ENCODE results near the gene IL20RA.
"Not testable (repeated sequence)": the region's sequence is repeated elsewhere in the genome, so short reads cannot be mapped to it uniquely, and the experiment has no call there.

Gene IL20RA

GRCh38 chr6:137080711-137081110, 35.9 kb upstream of the IL20RA start:
- H3K27me3 ChIP-seq (ENCODE audit: control insufficient read depth in 1 of 2, insufficient read depth in 2 of 2, low read length in 2 of 2): no peaks in the 10 kb centered on the region
- no peaks in the 10 kb centered on the region for H3K9me3 ChIP-seq (ENCODE audit: control insufficient read depth in 1 of 2, low read length in 2 of 2)
- H3K9ac ChIP-seq (ENCODE audit: low read depth in 1 of 2, low read length in 2 of 2): no peak overlapping the region
- H3K4me1 ChIP-seq (ENCODE audit: control insufficient read depth in 1 of 2, insufficient read depth in 2 of 2, low read length in 2 of 2): peaks cover 0 to 21% of the 10 kb centered on the region in 2 donors
- no peak overlapping the region for H3K4me3 ChIP-seq (ENCODE audit: low read depth in 1 of 2, low read length in 2 of 2)
- H3K27ac ChIP-seq (ENCODE audit: low read depth, low read length): no peak overlapping the region
- H3K36me3 ChIP-seq (ENCODE audit: control insufficient read depth in 1 of 2, insufficient read depth in 2 of 2, low read length in 2 of 2): no peaks in the 10 kb centered on the region

DNA sequence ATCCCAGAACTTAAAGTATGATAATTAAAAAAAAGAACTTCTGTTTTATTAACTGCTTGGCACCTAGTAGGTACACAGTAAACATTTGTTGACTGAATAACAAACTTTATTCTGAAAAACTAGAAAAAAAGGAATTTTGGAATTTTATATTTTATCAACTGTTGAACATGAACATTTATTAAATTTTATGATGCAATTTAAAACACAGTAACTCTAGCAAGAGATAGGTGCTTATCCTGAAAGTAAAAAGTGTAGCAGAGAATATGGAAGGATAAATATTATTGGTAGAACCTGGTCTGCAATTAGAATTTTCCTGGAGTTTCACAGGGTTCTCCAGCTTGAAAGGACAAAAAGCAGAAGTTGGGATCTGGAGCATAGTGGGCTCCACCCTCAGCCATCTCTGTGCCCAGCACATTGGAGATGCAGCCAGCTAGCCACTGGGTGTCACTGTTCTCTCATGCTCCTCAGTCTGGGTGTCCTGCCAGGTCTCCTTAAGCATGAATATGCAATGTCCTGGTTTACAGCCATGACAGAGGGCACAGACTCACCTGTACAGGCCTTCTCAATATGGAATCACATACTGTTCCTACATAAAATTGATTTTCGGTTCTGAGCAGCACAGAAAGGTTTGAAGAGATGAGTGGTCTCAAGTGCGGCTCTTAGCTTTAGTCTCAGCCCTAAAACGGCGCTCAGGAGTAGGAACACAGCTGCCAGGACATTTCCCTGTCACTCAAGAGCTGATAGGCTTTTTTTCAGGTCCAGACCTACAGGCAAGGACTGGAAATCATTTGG, 31.7 kb upstream of the IL20RA start:
- Histone ChIP-seq H3K9me3 (ENCODE audit: control insufficient read depth in 1 of 2, low read length in 2 of 2) (no peaks in the 10 kb centered on the region), H3K4me3 (ENCODE audit: low read depth in 1 of 2, low read length in 2 of 2) (no peak overlapping the region), H3K4me1 (ENCODE audit: control insufficient read depth in 1 of 2, insufficient read depth in 2 of 2, low read length in 2 of 2) (peaks cover 0 to 8% of the 10 kb centered on the region in 2 donors), H3K27ac (ENCODE audit: low read depth, low read length) (no peak overlapping the region), H3K27me3 (ENCODE audit: control insufficient read depth in 1 of 2, insufficient read depth in 2 of 2, low read length in 2 of 2) (no peaks in the 10 kb centered on the region), H3K36me3 (ENCODE audit: control insufficient read depth in 1 of 2, insufficient read depth in 2 of 2, low read length in 2 of 2) (no peaks in the 10 kb centered on the region), H3K9ac (ENCODE audit: low read depth in 1 of 2, low read length in 2 of 2) (no peak overlapping the region)

- not testable (repeated sequence) for H3K9ac ChIP-seq (ENCODE audit: low read depth in 1 of 2, low read length in 2 of 2); H3K9me3 ChIP-seq (ENCODE audit: control insufficient read depth in 1 of 2, low read length in 2 of 2); H3K4me1 ChIP-seq (ENCODE audit: control insufficient read depth in 1 of 2, insufficient read depth in 2 of 2, low read length in 2 of 2); H3K4me3 ChIP-seq (ENCODE audit: low read depth in 1 of 2, low read length in 2 of 2); H3K36me3 ChIP-seq (ENCODE audit: control insufficient read depth in 1 of 2, insufficient read depth in 2 of 2, low read length in 2 of 2); H3K27me3 ChIP-seq (ENCODE audit: control insufficient read depth in 1 of 2, insufficient read depth in 2 of 2, low read length in 2 of 2); H3K27ac ChIP-seq (ENCODE audit: low read depth, low read length)
Observed at GRCh38 chr6:137075790-137076189, 31.0 kb upstream of the IL20RA start.

GRCh38 chr6:137070303-137070702, 25.5 kb upstream of the IL20RA start:
- no peak overlapping the region for H3K4me3 ChIP-seq (ENCODE audit: low read depth in 1 of 2, low read length in 2 of 2)
- no peak overlapping the region for H3K27ac ChIP-seq (ENCODE audit: low read depth, low read length)
- no peaks in the 10 kb centered on the region for H3K36me3 ChIP-seq (ENCODE audit: control insufficient read depth in 1 of 2, insufficient read depth in 2 of 2, low read length in 2 of 2)
- H3K9me3 ChIP-seq (ENCODE audit: control insufficient read depth in 1 of 2, low read length in 2 of 2): no peaks in the 10 kb centered on the region
- no peak overlapping the region for H3K9ac ChIP-seq (ENCODE audit: low read depth in 1 of 2, low read length in 2 of 2)
- peaks cover 0 to 4% of the 10 kb centered on the region in 2 donors for H3K27me3 ChIP-seq (ENCODE audit: control insufficient read depth in 1 of 2, insufficient read depth in 2 of 2, low read length in 2 of 2)
- no peaks in the 10 kb centered on the region for H3K4me1 ChIP-seq (ENCODE audit: control insufficient read depth in 1 of 2, insufficient read depth in 2 of 2, low read length in 2 of 2)

DNA sequence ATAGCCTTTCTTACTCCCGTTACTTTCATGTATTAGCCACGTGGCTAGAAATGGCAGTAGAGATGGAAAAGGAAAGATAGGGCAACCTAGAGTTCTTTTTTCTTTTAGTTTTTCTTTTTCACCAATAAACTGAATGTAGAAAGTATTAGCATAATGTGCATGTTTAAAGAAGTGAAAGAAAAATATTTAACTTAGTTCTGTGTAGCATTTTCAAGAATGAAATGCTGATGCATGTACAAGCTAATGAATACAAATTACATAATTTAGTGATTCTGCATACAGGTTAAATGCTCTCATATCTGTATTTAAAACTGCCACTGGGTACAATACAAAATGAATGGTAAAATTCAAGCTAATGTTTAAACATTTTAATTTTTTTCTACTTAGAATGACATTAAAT, 22.6 kb upstream of the IL20RA start:
- no peaks in the 10 kb centered on the region for H3K9me3 ChIP-seq (ENCODE audit: control insufficient read depth in 1 of 2, low read length in 2 of 2)
- H3K4me1 ChIP-seq (ENCODE audit: control insufficient read depth in 1 of 2, insufficient read depth in 2 of 2, low read length in 2 of 2): no peaks in the 10 kb centered on the region
- H3K4me3 ChIP-seq (ENCODE audit: low read depth in 1 of 2, low read length in 2 of 2): no peak overlapping the region
- H3K27me3 ChIP-seq (ENCODE audit: control insufficient read depth in 1 of 2, insufficient read depth in 2 of 2, low read length in 2 of 2): peaks cover 0 to 4% of the 10 kb centered on the region in 2 donors
- no peaks in the 10 kb centered on the region for H3K36me3 ChIP-seq (ENCODE audit: control insufficient read depth in 1 of 2, insufficient read depth in 2 of 2, low read length in 2 of 2)
- no peak overlapping the region for H3K9ac ChIP-seq (ENCODE audit: low read depth in 1 of 2, low read length in 2 of 2)
- no peak overlapping the region for H3K27ac ChIP-seq (ENCODE audit: low read depth, low read length)

DNA sequence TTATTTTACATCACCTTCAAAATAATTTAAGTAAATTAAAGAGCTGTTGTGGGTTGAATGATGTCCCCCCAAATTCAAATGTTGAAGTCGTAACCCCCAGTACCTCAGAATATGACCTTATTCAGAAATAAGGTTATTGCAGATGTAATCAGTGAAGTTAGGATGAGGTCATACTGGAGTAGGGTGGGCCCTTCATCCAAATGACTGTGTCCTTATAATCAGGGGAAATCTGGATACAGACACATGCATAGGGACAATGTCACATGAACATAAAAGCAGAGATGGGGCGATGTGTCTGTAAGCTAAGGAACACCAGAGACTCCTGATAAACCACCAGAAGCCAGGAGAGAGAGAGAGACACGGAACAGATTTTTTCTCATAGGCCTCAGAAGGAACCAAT, 13.3 kb upstream of the IL20RA start:
- H3K36me3 ChIP-seq (ENCODE audit: control insufficient read depth in 1 of 2, insufficient read depth in 2 of 2, low read length in 2 of 2): no peaks in the 10 kb centered on the region
- H3K9me3 ChIP-seq (ENCODE audit: control insufficient read depth in 1 of 2, low read length in 2 of 2): no peaks in the 10 kb centered on the region
- H3K4me3 ChIP-seq (ENCODE audit: low read depth in 1 of 2, low read length in 2 of 2): no peak overlapping the region
- no peaks in the 10 kb centered on the region for H3K4me1 ChIP-seq (ENCODE audit: control insufficient read depth in 1 of 2, insufficient read depth in 2 of 2, low read length in 2 of 2)
- no peak overlapping the region for H3K9ac ChIP-seq (ENCODE audit: low read depth in 1 of 2, low read length in 2 of 2)
- no peak overlapping the region for H3K27ac ChIP-seq (ENCODE audit: low read depth, low read length)
- no peaks in the 10 kb centered on the region for H3K27me3 ChIP-seq (ENCODE audit: control insufficient read depth in 1 of 2, insufficient read depth in 2 of 2, low read length in 2 of 2)

DNA sequence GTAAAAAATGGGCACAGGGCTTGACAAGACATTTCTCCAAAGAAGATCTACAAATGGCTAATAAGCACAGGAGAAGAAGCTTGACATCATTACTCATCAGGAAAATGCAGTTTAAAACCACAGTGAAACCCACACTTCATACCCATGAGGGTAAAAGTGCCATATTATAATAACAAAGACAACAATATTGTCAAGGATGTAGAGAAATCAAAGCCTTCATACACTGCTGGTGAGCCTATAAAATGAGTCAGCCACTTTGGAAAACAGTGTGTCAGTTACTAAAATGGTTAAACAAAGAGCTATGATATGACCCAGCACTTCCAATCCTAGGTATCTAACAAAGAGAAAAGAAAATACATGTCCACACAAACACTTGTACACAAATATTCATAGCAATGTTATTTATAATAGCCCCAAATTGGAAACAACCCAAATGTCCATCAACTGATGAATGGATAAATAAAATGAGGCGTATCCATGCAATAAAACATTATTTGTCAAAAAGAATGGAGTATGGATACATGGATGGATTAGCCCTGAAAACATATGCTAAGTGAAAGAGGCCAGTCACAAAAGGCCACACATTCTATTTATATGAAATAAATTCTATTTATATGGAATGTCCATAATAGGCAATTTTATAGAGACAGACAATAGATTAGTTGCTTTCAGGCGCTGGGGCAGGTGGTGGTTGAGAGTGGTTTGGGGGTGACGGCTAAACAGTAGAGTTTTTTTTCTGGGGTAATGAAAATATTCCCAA, 11.5 kb upstream of the IL20RA start:
- no peaks in the 10 kb centered on the region for H3K27me3 ChIP-seq (ENCODE audit: control insufficient read depth in 1 of 2, insufficient read depth in 2 of 2, low read length in 2 of 2)
- H3K4me3 ChIP-seq (ENCODE audit: low read depth in 1 of 2, low read length in 2 of 2): no peak overlapping the region
- H3K4me1 ChIP-seq (ENCODE audit: control insufficient read depth in 1 of 2, insufficient read depth in 2 of 2, low read length in 2 of 2): peaks cover 0 to 6% of the 10 kb centered on the region in 2 donors
- no peak overlapping the region for H3K27ac ChIP-seq (ENCODE audit: low read depth, low read length)
- H3K36me3 ChIP-seq (ENCODE audit: control insufficient read depth in 1 of 2, insufficient read depth in 2 of 2, low read length in 2 of 2): no peaks in the 10 kb centered on the region
- no peak overlapping the region for H3K9ac ChIP-seq (ENCODE audit: low read depth in 1 of 2, low read length in 2 of 2)
- H3K9me3 ChIP-seq (ENCODE audit: control insufficient read depth in 1 of 2, low read length in 2 of 2): no peaks in the 10 kb centered on the region

- no peaks in the 10 kb centered on the region for H3K27me3 ChIP-seq (ENCODE audit: control insufficient read depth in 1 of 2, insufficient read depth in 2 of 2, low read length in 2 of 2)
Observed at GRCh38 chr6:137051790-137052472, 7.2 kb upstream of the IL20RA start.

GRCh38 chr6:137049095-137049494, 4.3 kb upstream of the IL20RA start:
- Histone ChIP-seq H3K27me3 (ENCODE audit: control insufficient read depth in 1 of 2, insufficient read depth in 2 of 2, low read length in 2 of 2) (peaks cover 0 to 5% of the 10 kb centered on the region in 2 donors), H3K4me1 (ENCODE audit: control insufficient read depth in 1 of 2, insufficient read depth in 2 of 2, low read length in 2 of 2) (peaks cover 0 to 9% of the 10 kb centered on the region in 2 donors), H3K36me3 (ENCODE audit: control insufficient read depth in 1 of 2, insufficient read depth in 2 of 2, low read length in 2 of 2) (no peaks in the 10 kb centered on the region), H3K9ac (ENCODE audit: low read depth in 1 of 2, low read length in 2 of 2) (no peak overlapping the region), H3K9me3 (ENCODE audit: control insufficient read depth in 1 of 2, low read length in 2 of 2) (no peaks in the 10 kb centered on the region), H3K4me3 (ENCODE audit: low read depth in 1 of 2, low read length in 2 of 2) (no peak overlapping the region), H3K27ac (ENCODE audit: low read depth, low read length) (no peak overlapping the region)

More at GRCh38 chr6:137051790-137052472, 7.2 kb upstream of the IL20RA start:
- no peak overlapping the region for H3K4me3 ChIP-seq (ENCODE audit: low read depth in 1 of 2, low read length in 2 of 2)
- H3K9ac ChIP-seq (ENCODE audit: low read depth in 1 of 2, low read length in 2 of 2): no peak overlapping the region
- no peaks in the 10 kb centered on the region for H3K36me3 ChIP-seq (ENCODE audit: control insufficient read depth in 1 of 2, insufficient read depth in 2 of 2, low read length in 2 of 2)
- peaks cover 0 to 9% of the 10 kb centered on the region in 2 donors for H3K4me1 ChIP-seq (ENCODE audit: control insufficient read depth in 1 of 2, insufficient read depth in 2 of 2, low read length in 2 of 2)
- H3K9me3 ChIP-seq (ENCODE audit: control insufficient read depth in 1 of 2, low read length in 2 of 2): no peaks in the 10 kb centered on the region
- H3K27ac ChIP-seq (ENCODE audit: low read depth, low read length): no peak overlapping the region

DNA sequence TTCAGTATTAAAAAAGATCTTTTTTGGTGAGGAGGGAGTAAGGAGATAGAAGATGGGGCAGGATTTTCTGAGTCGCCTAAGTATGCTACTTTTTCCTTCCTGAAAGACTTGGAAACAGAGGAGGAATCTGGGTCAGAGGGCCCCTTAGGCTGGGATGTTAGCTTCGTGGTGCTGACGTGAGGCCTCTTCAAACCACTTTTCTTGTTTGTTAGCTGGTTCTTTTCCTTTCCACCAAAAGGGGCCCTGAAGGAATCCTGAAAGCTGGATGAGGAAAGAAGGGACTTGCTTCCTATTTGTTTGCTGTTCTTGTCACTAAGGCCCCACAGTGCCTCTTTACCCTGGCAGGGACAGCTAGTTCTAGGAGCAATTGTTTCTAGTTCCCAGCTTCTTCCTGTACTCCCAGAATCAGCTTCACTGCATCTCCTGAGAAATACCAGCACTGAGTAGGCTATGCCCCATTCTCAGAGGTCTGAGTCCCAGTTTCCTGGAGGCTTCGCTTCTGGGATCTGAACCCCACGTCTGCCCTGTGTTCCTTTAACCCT, 2.2 kb upstream of the IL20RA start:
- Histone ChIP-seq H3K27me3 (ENCODE audit: control insufficient read depth in 1 of 2, insufficient read depth in 2 of 2, low read length in 2 of 2) (peaks cover 0 to 5% of the 10 kb centered on the region in 2 donors), H3K27ac (ENCODE audit: low read depth, low read length) (no peak overlapping the region), H3K36me3 (ENCODE audit: control insufficient read depth in 1 of 2, insufficient read depth in 2 of 2, low read length in 2 of 2) (no peaks in the 10 kb centered on the region), H3K4me1 (ENCODE audit: control insufficient read depth in 1 of 2, insufficient read depth in 2 of 2, low read length in 2 of 2) (peaks cover 0 to 13% of the 10 kb centered on the region in 2 donors), H3K4me3 (ENCODE audit: low read depth in 1 of 2, low read length in 2 of 2) (no peak overlapping the region), H3K9ac (ENCODE audit: low read depth in 1 of 2, low read length in 2 of 2) (no peak overlapping the region), H3K9me3 (ENCODE audit: control insufficient read depth in 1 of 2, low read length in 2 of 2) (no peaks in the 10 kb centered on the region)

Measured in duodenal mucosa (tissue), 2 donors.